HTERT RPE-1 (cell line): Measurements from ENCODE around the gene PPP1R13B.

Experiments used
- in situ Hi-C: fragments of 300-500 bp; cut with MboI; formaldehyde crosslinking; loops from 4 replicates; pipeline ENCODE4 v1.14.3; 2020; ENCODE audit warnings: low sequenced_read_pairs

The PPP1R13B gene

DNA sequence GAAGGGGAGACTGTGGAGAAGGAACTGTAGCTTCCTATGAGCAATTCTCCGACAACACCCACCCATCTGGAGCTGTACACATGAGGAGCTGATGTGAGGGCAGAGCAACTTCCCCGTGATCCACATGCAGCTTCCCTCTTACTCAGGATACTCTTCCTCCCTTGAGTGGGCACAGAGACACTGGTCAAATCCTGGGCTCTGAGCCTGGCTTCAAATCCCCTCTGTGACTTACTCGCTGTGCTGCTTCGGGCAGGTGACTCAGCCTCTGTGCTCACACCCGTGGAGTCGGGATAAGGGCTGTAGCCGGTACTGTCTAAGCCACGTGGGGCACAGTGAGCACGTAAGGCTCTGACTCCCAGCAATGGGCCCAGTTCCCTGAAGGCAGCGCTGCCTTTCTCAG is 100.7 kb downstream of the PPP1R13B start:
- in situ Hi-C loops = no loop called here

- in situ Hi-C loops = no loop called here
Measured at GRCh38 chr14:103745424-103745823, 102.0 kb downstream of the PPP1R13B start.

DNA sequence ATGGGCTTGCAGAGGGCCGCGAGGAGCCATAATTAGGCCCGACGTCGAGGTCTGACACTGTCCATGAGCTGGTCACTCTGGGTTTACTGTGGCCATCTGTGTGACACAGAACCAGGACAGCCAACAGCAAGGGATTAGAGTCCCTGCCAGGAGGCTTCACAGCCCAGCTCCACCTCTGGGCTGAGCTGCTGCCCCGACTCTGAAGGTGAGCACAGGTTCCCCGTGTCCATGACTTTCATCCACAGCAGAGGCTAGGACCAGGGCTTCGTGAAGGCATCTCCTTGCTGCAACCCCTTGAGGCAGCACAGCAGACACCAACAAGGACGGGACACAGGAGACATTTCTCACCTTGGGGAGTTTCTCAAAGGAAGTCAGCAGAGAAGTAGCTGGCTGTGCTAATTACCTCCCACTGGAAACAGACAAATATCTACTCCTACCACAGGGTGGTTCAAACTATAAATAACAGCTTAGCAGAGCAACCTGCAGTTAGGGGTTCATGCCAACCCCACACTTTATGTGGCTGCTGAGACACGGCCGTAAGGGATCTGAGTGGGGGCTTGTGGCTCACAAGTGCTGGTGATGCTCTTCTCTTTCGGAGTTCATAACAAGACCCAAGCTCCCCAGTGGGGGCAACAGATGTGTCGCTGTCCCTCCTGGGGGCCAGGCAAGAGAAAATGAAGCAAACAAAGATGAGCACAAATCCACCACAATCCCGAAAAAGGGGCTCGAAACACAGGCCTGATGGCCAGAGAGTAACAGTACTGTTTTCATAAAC is 102.6 kb downstream of the PPP1R13B start:
- in situ Hi-C loops = no loop called here

DNA sequence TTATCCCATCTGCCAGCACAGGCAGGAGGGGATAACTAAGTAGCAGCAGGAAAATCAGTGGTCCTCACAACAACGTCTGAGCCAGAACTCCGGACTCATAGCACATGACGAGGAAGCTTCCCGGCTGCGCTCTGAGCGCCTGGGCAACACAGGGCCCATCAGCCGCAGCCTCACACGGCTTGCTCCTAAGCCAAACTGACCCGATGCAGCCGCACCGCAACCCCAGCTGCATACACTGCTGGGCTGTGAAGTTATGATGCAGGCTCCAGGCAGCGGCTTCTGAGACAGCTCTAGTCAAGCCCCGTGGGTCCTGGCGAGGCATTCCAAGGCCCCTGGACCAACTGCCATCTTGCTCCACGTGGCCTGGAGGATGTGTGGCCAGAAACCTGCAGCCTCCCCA is 103.7 kb downstream of the PPP1R13B start:
- in situ Hi-C loops = no loop called here

GRCh38 chr14:103742499-103743255 is 104.7 kb downstream of the PPP1R13B start:
- in situ Hi-C loops = no loop called here

- in situ Hi-C loops = no loop called here
Measured at GRCh38 chr14:103741876-103742275, 105.5 kb downstream of the PPP1R13B start.

DNA sequence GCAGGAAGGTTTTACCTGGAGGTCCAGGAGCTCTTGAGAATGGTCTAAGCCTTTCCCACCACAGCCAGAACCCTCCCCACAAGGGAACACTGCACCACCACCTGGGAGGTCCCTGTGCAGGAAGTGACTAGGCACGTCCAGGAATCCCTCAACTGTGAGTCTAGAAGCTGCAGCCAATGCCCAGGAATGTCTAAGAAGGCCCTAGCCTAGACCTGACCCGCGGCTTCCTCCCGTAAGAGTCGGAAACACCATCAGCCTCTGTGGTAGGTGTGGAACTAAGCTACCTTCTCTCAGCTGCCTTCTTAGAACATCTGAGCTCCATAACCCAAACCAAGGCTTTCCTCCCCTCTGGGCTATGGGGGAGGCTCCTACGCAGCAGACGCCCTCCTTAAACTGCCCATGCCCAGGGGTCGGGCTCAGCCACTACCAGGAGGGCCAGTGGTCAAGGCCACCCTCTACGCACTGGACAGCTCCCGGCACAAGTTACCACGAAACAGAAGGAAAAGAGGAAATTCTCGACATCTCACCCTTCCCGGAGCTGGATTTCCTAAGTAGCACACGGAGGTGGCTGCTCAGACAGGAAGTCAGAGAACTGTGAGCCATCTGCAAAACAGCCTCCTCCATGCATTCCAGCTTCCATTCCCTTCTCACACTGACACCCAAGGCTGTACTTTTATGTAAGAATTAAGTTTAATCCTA is 106.2 kb downstream of the PPP1R13B start:
- in situ Hi-C loops = no loop called here

- in situ Hi-C loops = no loop called here
Measured at GRCh38 chr14:103739793-103740501, 107.4 kb downstream of the PPP1R13B start.

- in situ Hi-C loops = no loop called here
Measured at GRCh38 chr14:103739466-103739792, 107.9 kb downstream of the PPP1R13B start.

DNA sequence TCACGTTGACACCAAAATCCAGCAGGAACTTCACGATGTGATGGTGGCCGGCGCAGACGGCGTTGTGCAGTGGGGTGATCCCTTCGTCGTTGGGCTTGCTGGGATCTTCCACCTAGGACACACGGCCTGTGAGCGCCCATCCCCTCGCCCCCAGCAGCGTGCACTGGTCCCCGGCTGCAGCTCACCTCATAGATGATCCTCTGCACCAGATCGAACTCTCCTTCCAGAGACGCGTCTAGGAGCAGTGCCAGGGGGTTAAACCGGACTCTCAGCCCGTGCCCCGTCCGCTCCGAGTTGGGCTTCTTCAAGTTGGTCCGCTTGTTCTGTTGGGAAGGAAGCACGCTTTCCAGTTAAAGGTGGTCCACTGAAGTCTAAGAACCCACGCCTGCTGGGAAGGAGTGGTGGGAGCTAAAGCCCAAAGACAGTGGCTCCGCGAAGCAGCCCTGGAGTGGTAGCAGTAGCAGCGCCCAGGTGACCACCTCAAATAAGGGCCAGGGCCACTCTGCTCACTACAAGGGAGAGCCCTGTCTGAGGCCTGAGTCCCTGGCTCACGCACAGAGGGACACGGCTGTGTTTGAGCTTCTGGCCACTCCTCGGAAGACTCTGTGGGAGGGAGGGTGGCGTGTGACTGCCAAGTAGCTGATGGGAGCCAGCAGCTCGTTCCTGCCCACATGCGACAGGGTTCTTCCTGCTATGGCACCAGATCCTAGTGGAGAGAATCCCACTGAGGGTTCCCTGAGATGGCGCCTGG is 108.5 kb downstream of the PPP1R13B start:
- in situ Hi-C loops = no loop called here

DNA sequence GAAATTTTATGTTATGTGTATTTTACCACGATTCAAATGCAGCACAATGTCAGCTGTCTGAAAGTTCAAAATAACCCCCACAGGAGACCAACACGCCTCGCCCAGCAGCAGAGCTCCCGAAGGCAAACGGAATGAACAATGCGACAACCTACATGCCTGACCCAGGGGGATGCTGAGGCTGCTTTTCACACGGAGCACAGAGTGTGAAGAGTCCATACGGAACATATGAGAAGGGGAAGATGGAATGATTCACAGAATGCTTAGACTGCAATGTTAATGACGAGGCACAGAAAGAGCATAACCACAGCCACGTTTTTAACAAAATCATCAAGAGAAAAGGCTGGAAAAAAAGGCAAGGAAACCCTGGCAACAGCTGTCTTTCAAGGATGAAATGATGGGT is 109.2 kb downstream of the PPP1R13B start:
- in situ Hi-C loops = no loop called here

- in situ Hi-C loops = no loop called here
Measured at GRCh38 chr14:103737432-103738045, 109.8 kb downstream of the PPP1R13B start.

DNA sequence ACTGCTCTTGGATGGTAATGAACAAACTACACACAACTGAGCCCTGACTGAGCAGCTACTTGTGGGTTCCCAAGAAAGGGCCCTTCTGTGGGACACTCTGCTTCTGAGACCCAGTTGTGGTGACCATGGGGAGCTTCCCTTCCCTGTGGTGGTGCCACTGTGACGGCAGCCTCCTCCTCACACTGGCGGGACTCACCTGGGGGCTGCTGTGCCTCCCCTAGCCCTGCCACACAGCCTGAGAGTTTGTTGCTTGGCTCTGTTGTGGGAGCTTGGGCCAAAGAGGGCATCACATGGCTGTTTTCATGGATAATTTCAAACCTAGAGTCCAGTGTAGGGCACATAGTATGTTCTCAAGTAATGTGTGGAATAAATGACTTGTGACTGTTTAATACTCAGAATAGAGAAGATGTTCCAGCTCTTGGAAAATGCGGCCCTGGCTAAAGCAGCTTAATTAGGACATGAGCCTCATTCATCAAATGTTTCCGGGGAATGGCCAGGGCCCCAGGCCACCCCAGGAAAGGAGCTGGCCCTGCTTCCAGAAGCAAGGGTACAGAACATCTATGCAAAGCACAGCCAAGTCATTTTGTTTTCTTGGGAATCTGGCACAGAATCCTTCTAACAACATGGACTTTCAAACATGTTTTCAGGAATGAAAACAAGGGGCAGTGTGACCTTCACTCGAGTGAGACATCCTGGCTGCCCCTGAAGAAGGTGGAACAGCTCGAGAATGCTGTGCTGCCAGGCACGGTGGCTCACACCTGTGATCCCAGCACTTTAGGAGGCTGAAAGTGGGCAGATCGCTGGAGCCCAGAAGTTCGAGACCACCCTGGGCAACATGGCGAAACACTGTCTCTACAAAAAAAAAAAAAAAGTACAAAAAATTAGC is 110.6 kb downstream of the PPP1R13B start:
- in situ Hi-C loops = no loop called here

- in situ Hi-C loops = no loop called here
Measured at GRCh38 chr14:103735815-103736545, 111.4 kb downstream of the PPP1R13B start.

DNA sequence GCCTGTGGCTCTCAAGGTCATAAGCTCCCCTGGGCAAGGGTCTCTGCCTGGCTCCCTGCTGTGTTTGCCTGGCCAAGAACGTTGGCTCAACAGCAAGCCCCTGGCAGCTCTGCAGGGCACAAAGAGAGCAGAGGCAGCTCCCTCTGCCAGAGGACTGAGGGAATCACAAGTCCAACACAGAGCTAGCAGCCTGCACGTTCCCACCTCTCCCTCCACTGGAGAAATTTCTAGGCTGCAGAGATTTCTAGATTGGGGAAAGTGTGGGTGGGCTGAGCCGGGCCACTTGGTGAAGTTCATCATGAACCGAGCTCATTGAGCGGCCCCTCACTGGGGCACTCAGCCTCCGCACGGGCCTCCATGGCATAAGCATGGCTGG is 111.9 kb downstream of the PPP1R13B start:
- in situ Hi-C loops = no loop called here

DNA sequence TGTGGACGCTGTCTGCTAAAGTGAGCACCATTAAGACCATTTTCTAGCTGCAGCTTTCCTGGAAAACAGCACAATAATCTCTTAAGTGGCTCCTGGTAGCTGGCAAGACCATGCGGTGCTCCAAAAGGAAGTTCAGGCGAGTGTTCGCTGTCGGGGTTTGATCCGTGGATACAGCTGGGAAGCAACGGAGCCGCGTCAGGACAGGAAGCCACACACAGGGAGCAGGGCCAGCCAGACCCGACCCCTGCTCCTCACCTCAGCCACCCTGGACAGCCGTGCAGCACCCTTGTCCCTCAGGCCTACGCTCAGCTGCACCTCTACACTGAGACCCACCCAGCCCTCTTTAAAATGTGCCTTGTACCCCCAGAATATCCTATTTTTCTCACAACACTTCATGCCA is 112.4 kb downstream of the PPP1R13B start:
- in situ Hi-C loops = no loop called here

GRCh38 chr14:103734081-103734888 is 113.1 kb downstream of the PPP1R13B start:
- in situ Hi-C loops = no loop called here

GRCh38 chr14:103733651-103734050 is 113.7 kb downstream of the PPP1R13B start:
- in situ Hi-C loops = no loop called here
